A673 (cell line): ENCODE data around the gene CTU2. TPM values are rescaled to one million over a fixed set of nuclear protein-coding genes. Genes with fewer than 3 reads are reported as not detected.
A peak's percentile ranks its signal among the peaks of the same experiment; 100 is the strongest.

ENCODE experiments used
- BruUV-seq: library from RNA; stranded (reverse); fragments of 400-500 nt; replicated peaks from 2 replicates; lab custom pipeline; 2021; lab: Mats Ljungman, UMichigan
- CTCF ChIA-PET: fragments of 300-600 bp; sonication (Branson Sonifier 250); formaldehyde crosslinking; loops from one replicate; lab custom pipeline; 2022; ENCODE audit warnings: antibody characterized with exemption; lab: Charles Lee
- POLR2A ChIA-PET: fragments of 300-600 bp; sonication (Branson Sonifier 250); formaldehyde crosslinking; loops from one replicate; lab custom pipeline; 2022; ENCODE audit warnings: antibody characterized with exemption; ENCODE audit not compliant: low non-redundant PET; lab: Charles Lee
- DNase-seq: peaks from one replicate; pipeline ENCODE4 v3.0.0-alpha.2; 2015; ENCODE audit warnings: low spot score
- H3K27ac ChIP-seq: fragments of 200-600 bp; sonication (generic); 2 replicates; pipeline ENCODE4 v1.5.1; 2016; ENCODE audit warnings: mixed run types, low read depth, mild to moderate bottlenecking, mixed read lengths, antibody characterized with exemption, low read length; ENCODE audit not compliant: poor library complexity, severe bottlenecking
- H3K27me3 ChIP-seq: fragments of 200-600 bp; sonication (generic); replicated peaks from 2 replicates; pipeline ENCODE4 v1.6.1; 2017; ENCODE audit warnings: mixed run types, low read depth, mild to moderate bottlenecking, mixed read lengths, antibody characterized with exemption, low read length; ENCODE audit not compliant: insufficient read depth, poor library complexity
- H3K36me3 ChIP-seq: fragments of 200-600 bp; sonication (generic); 2 replicates; pipeline ENCODE4 v1.6.1; 2016; ENCODE audit warnings: mixed run types, mild to moderate bottlenecking, mixed read lengths, antibody characterized with exemption, low read length; ENCODE audit not compliant: insufficient read depth, poor library complexity, severe bottlenecking
- H3K4me1 ChIP-seq: fragments of 200-600 bp; sonication (generic); 2 replicates; pipeline ENCODE4 v1.6.1; 2017; ENCODE audit warnings: mixed run types, mild to moderate bottlenecking, mixed read lengths, antibody characterized with exemption, low read length; ENCODE audit not compliant: insufficient read depth, poor library complexity, severe bottlenecking
- H3K4me3 ChIP-seq: fragments of 200-600 bp; sonication (generic); 2 replicates; pipeline ENCODE4 v1.5.1; 2016; ENCODE audit warnings: low read depth, mixed run types, mild to moderate bottlenecking, mixed read lengths, low read length; ENCODE audit not compliant: poor library complexity, severe bottlenecking
- H3K9me3 ChIP-seq: fragments of 200-600 bp; sonication (generic); 2 replicates; pipeline ENCODE4 v1.6.1; 2016; ENCODE audit warnings: mixed run types, low read depth, mild to moderate bottlenecking, mixed read lengths, antibody characterized with exemption, low read length; ENCODE audit not compliant: poor library complexity, severe bottlenecking
- EZH2 ChIP-seq: fragments of 200-600 bp; sonication (generic); IDR thresholded peaks from 2 replicates; pipeline ENCODE4 v1.6.1; 2017; ENCODE audit warnings: borderline replicate concordance, low read depth, mild to moderate bottlenecking, mixed read lengths, antibody characterized with exemption, low read length; ENCODE audit not compliant: poor library complexity, severe bottlenecking
- intact Hi-C: fragments of 100-400 bp; cut with micrococcal nuclease; formaldehyde crosslinking; loops from one replicate; pipeline ENCODE4 v1.10.0; 2022; ENCODE audit not compliant: unreplicated experiment
- total RNA-seq: library from RNA; stranded (reverse); gene quantifications from 2 replicates; pipeline ENCODE4 v1.2.3, GENCODE V29; 2021
- TF ChIP-seq, protein P1 (sequence below): fragments of 300-800, 200-600 bp; sonication (generic); conservative IDR thresholded peaks from 2 replicates; pipeline ENCODE4 v1.5.1; 2017; ENCODE audit warnings: low read depth, mild to moderate bottlenecking, antibody characterized with exemption, low read length, moderate library complexity, mixed read lengths

The CTU2 gene
- total RNA-seq, 1 experiment from 2014 or later: 47.5 TPM

DNA sequence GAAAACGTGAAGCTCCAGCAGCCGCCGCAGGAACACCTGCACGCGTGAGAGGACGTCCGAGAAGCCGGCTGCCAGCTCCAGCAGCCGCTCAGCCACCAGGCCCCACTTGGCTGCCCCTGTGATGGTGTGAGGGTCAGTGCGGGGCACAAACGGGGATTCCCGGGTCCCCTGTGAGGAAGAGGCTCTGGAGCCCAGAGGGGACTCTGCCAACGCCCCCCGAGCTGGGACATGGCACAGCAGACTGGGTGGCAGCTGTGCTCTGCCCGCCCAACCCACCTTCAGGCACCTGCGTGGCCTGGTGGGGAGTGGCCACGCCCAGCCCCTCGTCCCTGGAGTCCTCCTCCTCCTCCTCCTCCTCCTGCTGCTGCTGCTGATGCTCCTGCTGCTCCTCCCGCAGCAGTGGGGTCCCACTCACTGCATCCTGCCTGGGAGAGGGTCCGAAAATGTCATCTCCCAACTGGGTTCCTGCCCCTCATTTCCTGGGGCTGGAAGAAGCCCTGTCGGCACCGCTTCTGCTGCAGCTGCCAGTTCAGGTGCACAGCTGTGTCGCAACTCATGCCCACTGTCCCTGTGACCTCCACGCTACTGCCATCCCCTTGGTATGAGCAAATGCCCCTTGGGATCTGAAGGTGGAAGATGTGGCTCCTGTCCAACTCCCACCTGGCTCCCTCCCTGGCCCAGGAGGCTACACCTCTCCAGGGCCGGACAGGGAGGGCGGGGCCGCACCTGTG is 27.5 kb downstream of the CTU2 start:
- Histone ChIP-seq H3K4me3 (no peak overlapping the region), H3K27me3 (no peaks in the 10 kb centered on the region), H3K36me3 (peaks cover 37% of the 10 kb centered on the region), H3K4me1 (no peaks in the 10 kb centered on the region), H3K27ac (no peak overlapping the region), H3K9me3 (no peaks in the 10 kb centered on the region)
- CTCF ChIA-PET: interaction anchor here (0.9 kb wide), 1 partner anchor 37 kb away, joined by 3 read pairs; no protein-coding TSS in a partner anchor
- intact Hi-C loops: no loop called here
- POLR2A ChIA-PET: no interaction called here
- TF ChIP-seq, protein P1, sequence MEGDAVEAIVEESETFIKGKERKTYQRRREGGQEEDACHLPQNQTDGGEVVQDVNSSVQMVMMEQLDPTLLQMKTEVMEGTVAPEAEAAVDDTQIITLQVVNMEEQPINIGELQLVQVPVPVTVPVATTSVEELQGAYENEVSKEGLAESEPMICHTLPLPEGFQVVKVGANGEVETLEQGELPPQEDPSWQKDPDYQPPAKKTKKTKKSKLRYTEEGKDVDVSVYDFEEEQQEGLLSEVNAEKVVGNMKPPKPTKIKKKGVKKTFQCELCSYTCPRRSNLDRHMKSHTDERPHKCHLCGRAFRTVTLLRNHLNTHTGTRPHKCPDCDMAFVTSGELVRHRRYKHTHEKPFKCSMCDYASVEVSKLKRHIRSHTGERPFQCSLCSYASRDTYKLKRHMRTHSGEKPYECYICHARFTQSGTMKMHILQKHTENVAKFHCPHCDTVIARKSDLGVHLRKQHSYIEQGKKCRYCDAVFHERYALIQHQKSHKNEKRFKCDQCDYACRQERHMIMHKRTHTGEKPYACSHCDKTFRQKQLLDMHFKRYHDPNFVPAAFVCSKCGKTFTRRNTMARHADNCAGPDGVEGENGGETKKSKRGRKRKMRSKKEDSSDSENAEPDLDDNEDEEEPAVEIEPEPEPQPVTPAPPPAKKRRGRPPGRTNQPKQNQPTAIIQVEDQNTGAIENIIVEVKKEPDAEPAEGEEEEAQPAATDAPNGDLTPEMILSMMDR: no peak
- TF ChIP-seq EZH2: no peak
- DNase-seq: no peak
- BruUV-seq: no TSS peak

DNA sequence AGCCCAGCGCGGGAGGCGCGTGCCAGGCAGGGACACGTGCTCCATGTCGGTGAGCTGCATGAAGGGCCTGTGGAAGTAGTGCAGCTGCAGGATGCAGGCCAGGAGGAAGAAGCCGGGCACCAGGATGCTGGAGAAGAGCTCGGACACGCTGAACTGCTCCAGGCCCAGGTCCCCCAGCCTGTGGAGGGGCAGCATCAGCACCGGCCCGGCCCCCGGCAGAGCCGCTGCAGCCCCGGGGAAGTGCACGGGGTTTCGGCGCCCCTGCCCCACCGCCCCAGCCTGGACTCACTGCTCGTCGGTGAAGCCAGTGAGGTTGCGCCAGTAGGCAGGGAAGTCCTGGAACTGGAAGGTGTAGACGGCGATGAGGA is 28.0 kb downstream of the CTU2 start:
- ChIA-PET POLR2A (no interaction called here), CTCF (no interaction called here)
- no peak for TF ChIP-seq EZH2
- TF ChIP-seq, protein P1: no peak
- no peak overlapping the region for H3K27ac ChIP-seq
- H3K27me3 ChIP-seq: no peaks in the 10 kb centered on the region
- no peak overlapping the region for H3K4me3 ChIP-seq
- H3K36me3 ChIP-seq: peaks cover 37% of the 10 kb centered on the region
- BruUV-seq: TSS peak; percentile 39
- DNase-seq: no peak
- intact Hi-C loops: no loop called here
- H3K4me1 ChIP-seq: no peaks in the 10 kb centered on the region
- H3K9me3 ChIP-seq: no peaks in the 10 kb centered on the region

DNA sequence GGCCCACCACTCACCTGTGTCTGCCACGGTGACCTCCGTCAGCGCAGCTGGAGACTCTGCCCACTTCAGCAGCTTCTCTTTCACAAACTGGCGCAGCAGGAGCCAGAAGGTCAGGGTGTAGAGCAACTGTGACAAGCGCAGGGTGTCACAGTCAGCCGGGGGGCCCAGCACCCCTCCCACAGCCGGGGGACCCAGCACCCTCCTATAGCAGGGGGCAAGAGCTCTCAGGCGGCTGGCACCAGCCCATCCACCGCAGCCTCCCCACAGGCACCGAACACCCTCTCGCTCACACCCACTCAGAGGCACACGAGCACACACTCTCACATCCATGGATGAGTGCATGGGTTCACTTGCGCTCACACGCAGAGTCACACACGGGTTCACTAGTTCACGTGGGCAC is 28.8 kb downstream of the CTU2 start:
- no TSS peak for BruUV-seq
- Histone ChIP-seq H3K4me3 (no peak overlapping the region), H3K27ac (no peak overlapping the region), H3K27me3 (no peaks in the 10 kb centered on the region), H3K4me1 (no peaks in the 10 kb centered on the region), H3K36me3 (peaks cover 37% of the 10 kb centered on the region), H3K9me3 (no peaks in the 10 kb centered on the region)
- no peak for DNase-seq
- CTCF ChIA-PET: no interaction called here
- POLR2A ChIA-PET: no interaction called here
- no peak for TF ChIP-seq EZH2
- intact Hi-C loops: loop anchor here (5.0 kb wide), 1 partner anchor 432 kb away; no protein-coding TSS in a partner anchor
